HG03066 (cell line): Measurements from ENCODE around the gene TMEM203.
A peak's percentile ranks its signal among the peaks of the same experiment; 100 is the strongest.

Source experiments
- ATAC-seq: cut with Tn5 transposase; IDR thresholded peaks from one replicate; pipeline ENCODE4 v1.9.1; 2021; ENCODE audit warnings: low read depth; ENCODE audit not compliant: unreplicated experiment

The TMEM203 gene

GRCh38 chr9:137219757-137220316, 14.4 kb upstream of the TMEM203 start:
- no peak for ATAC-seq

GRCh38 chr9:137218754-137219271, 13.4 kb upstream of the TMEM203 start:
- ATAC-seq = no peak

- no peak for ATAC-seq
Observed at GRCh38 chr9:137218212-137218753, 12.8 kb upstream of the TMEM203 start.

GRCh38 chr9:137217276-137218211, 12.1 kb upstream of the TMEM203 start:
- ATAC-seq = no peak

GRCh38 chr9:137216188-137216965, 10.9 kb upstream of the TMEM203 start:
- ATAC-seq = no peak

GRCh38 chr9:137215196-137215986, 9.9 kb upstream of the TMEM203 start:
- no peak for ATAC-seq

DNA sequence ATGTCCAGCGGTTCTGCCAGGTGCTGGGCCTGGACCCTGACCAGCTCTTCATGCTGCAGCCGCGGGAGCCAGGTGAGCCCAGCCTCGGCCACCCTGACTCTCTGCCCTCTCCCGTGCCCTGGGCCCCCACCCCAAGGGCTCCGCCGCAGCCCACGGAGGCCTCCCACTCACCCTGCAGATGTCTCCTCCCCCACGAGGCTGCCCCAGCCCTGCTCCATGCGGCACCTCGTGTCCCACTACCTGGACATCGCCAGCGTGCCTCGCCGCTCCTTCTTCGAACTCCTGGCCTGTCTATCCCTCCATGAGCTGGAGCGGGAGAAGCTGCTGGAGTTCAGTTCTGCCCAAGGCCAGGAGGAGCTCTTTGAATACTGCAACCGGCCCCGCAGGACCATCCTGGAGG, 9.2 kb upstream of the TMEM203 start:
- ATAC-seq = no peak

- ATAC-seq = no peak
Observed at GRCh38 chr9:137213160-137214060, 8.0 kb upstream of the TMEM203 start.

- ATAC-seq = no peak
Observed at GRCh38 chr9:137212520-137212919, 7.1 kb upstream of the TMEM203 start.

DNA sequence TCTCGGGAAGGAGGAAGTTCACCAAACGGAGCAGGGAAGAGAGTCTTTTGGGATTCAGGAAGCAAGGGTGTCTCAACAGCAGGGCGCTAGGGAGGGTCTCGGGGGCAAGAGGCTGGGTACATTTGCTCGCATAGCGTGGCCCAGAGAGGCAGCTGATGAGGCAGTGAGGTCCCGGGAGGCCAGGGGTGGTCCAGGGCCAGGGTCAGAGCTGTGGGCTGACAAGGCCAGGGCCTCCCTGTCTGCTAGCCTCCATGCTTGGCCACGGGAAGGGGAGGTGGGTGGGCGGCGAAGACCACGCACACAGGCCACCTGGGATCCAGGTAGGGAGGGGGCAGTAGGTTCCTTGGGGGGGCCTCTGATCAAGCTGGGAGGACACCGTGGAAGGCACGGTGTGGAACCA, 6.1 kb upstream of the TMEM203 start:
- no peak for ATAC-seq

DNA sequence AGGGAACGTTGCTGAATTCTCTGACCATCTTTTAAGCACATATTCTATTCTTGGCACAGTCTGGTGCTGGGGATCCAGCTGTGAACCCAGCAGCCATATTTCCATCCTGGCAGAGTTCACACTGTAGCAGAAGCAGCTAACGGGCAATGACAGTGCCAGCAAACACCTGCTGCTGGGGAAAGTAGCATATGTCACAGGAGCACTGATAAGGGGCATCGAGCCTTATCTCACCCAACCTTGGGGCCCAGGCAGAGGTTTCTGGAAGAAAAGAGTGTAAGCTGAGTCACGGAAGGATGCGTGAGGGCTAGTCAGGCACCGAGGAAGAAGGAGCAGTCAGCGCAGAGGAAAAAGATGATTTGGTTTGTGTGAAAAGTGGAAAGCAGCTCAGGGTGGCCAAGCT, 1.2 kb upstream of the TMEM203 start:
- no peak for ATAC-seq

GRCh38 chr9:137204731-137205125, 720 bp downstream of the TMEM203 start:
- ATAC-seq = no peak

DNA sequence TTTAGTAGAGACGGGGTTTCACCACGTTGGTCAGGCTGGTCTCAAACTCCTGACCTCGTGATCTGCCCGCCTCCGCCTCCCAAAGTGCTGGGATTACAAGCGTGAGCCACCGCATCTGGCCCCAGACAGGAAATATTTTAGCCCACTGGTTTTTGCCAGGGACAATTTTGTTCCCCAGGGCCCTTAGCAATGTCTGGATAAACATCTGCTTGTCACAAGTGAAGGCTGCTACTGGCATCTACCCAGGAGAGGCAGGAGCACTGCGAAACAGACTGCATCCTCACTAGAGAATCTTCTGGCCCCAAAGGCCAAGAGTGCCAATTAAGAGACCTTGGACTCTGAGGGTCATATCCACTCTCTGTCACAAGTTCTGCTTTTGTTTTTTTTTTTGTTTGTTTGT, 2.5 kb downstream of the TMEM203 start:
- no peak for ATAC-seq

GRCh38 chr9:137201205-137201868, 4.1 kb downstream of the TMEM203 start:
- ATAC-seq = no peak

DNA sequence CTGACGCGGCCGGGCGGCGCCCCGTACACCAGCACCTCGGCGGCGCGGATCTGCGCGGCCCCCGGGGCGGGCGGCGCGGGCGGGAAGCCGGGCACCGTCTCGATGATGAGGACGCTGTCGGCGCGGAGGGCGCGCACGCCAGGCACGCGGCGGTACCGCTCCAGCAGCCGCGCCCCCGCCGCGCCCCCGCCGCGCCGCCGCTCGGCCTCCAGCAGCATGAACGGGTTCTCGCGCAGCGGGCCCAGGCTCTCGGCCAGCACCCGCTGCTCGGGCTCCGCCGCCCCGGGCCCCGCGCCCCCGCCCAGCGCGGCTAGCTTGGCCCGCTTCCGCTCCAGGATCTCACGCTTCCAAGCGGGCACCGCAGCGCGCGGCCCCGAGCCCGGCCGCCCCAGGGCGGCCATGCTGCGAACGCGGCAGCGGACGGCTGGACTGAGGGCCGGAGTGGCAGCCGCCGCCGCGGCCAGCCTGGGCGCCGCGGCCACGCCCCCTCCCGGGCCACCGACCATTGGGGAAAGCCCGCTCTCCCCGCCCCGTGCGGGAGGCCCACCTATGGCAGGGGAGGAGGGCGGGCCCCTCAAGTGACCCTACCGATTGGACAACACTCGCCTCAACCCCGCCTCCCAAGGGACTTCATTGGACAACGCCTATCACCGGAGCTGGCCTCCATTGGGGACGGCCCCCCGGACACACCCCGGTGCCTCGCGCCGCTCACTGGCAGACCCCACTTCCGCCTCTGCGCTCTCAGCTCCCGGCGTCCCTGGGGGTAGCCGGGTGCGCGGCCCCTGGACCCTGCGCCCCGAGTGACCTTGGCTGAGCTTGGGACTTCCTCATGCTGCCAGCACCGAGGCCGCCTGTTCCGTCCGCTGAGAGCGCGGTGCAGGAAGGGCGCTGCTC, 4.9 kb downstream of the TMEM203 start, which contains the start of gene TPRN:
Gene TPRN (minus strand): TSS at position 431 of the 894 bp plus-strand sequence. CDS start 30 bp downstream, at position 401.
- peak; percentile 92 for ATAC-seq

DNA sequence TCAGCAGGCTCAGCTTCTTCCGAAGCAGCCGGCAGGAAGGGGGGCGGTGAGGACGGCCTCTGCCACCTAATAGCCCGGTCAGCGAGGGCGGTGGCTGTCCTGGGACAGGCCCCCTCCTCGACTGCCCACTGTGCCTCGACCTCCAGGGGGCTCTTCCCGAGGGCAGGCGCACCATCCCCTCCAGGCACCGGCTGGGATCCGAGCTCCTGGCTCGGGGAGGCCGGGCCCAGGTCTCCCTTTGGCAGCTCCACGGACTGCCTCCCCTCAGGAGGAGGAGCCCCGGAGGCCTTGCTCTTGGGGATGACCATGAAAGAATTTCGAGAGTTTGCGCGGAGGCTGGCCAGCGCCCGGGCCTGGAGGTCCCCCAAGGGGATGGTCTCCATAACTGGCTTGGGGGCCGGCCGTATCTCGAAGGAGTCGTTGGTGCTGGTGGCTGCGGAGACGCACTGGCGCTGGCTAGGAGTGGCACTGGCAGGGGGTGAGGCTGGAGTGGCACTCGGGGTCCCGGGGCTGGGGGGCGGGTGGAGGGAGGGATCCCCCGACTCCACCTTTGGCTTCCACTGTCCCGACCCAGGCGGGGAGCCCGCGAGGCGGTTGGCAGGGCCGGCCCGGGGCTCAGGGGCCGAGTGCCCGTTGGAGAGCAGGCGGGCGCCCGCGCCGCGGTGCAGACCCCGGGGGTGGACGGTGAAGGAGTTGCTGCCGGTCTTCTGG, 5.9 kb downstream of the TMEM203 start:
- no peak for ATAC-seq

- no peak for ATAC-seq
Observed at GRCh38 chr9:137198902-137199283, 6.6 kb downstream of the TMEM203 start.
